Measurements from ENCODE around the gene OR7C2.
"Not testable (repeated sequence)": the region's sequence is repeated elsewhere in the genome, so short reads cannot be mapped to it uniquely, and the experiment has no call there.

OR7C2 gene

DNA sequence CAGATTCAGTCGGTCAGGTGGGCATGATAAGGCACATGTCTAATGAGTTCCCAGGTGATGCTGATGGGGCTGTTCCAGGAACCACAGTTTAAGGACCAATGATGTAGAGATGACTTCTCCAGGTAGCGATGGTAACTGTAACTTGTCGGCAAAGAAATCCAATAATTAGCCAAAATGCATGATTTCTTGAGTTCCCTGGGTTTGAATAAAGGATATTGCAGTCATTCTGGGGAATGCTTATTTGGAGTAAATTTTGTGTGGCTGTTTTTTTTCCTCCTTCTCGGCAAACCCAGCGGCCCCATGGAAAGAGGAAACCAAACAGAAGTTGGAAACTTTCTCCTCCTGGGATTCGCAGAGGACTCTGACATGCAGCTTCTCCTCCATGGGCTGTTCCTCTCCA lies at the start of gene OR7C2:
TSS of gene OR7C2 (plus strand) at position 301 of the 400 bp plus-strand sequence. CDS start at position 301, 0 bp downstream.
- DNase-seq (ENCODE audit: low spot score): no peak

DNA sequence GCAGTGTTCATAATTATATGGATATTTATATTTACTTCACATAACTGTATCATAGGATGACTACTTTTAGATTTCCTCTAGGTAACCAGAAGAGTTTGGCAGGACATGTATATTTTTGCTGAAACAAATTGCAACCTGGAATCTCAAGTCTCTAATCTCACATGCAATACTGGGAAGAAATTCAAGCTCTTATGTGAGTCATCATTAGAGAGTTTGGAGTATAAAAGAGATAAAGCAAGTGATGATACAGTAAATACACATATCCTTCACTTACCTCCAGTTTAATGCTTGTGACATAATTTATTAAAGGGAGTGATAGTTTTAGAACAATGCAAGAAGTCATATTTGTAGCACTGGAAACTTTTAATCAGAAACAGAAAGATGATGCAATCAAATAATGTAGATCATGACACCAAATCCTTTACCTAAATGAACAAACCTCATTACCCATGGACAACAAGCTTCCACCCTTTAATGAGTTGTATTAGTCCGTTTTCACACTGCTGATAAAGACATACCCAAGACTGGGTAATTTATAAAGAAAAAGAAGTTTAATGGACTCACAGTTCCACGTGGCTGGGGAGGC lies 39.5 kb upstream of the OR7C2 start:
- no peak for DNase-seq (ENCODE audit: low spot score)

DNA sequence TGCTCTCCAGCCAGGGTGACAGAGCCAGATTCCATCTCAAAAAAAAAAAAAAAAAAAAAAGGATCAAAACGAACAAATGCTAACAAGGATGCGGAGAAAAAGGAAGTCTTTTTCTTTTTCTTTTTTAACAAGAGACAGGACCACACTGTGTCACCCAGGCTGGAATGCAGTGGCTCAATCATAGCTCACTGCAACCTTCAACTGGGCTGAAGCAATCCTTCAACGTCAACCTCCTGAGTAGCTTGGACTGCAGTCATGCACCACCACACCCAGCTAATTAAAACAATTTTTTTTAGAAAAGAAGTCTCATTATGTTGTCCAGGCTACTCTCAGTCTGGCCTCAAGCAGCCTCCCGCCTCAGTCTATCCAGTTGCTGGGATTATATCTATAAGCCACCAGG lies 34.6 kb upstream of the OR7C2 start:
- no peak for DNase-seq (ENCODE audit: low spot score)

DNA sequence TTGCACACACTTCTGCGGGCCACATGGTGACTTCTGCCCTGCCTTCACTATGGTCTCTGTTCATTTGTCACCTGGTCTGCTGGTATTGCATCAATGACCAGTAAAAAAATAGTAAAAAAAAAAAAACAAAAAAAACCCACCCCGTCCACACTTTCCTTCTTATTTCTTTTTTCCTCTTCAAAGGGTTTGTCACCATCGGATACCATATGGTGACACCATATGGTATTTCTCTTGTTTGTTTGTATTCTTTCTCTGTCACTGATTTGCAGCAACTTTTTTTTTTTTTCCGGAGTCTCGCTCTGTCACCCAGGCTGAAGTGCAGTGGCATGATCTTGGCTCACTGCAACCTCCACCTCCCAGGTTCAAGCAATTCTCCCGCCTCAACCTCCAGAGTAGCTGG lies 26.2 kb upstream of the OR7C2 start:
- DNase-seq (ENCODE audit: low spot score): no peak

DNA sequence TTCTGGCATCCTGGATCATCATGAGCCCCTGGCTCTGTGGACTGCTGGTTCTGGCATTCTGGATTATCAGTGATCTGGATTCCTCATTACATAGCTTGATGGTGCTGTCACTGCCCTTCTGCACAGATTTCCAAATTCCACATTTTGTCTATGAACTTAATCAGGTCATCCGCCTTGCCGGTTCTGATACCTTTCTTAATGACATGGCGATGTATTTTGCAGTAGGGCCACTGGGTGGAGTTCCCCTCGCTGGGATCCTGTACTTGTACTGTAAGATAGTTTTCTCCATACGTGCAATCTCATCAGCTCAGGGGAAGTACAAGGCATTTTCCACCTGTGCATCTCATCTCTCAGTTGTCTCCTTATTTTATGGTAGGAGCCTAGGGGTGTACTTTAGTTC lies 24.4 kb upstream of the OR7C2 start:
- DNase-seq (ENCODE audit: low spot score): no peak

DNA sequence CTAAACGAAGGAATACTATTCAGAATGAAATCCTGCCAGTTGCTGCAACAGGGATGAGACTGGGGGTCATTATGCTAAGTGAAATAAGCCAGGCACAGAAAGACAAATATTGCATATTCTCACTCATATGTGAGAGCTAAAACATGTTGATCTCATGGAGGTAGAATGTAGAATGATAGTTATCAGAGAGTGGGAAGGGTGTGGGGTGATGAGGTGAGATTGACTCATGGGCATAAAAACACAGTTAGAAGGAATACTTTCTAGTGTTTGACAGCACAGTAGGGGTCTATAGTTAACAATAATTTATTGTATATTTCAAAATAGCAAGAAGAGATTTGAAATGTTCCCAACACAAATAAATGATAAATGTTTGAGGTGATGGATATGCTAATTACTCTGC lies 7.8 kb upstream of the OR7C2 start:
- DNase-seq (ENCODE audit: low spot score): no peak

DNA sequence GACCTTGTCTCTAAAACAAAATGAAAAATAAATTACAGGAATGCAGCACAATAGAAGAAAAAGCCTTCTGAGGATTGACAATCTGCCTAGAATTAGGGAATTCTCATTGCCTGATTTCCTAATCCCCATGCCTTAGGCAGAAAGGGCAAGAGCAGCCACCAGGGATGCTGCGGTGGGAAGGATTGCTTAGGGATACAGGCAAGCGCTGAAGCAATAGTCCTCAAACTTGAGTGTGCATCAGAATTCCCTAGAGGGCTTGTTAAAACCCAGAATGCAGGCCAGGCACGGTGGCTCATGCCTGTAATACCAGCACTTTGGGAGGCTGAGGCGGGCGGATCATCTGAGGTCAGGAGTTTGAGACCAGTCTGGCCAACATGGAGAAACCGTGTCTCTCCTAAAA lies 1.0 kb upstream of the OR7C2 start:
- no peak for DNase-seq (ENCODE audit: low spot score)

DNA sequence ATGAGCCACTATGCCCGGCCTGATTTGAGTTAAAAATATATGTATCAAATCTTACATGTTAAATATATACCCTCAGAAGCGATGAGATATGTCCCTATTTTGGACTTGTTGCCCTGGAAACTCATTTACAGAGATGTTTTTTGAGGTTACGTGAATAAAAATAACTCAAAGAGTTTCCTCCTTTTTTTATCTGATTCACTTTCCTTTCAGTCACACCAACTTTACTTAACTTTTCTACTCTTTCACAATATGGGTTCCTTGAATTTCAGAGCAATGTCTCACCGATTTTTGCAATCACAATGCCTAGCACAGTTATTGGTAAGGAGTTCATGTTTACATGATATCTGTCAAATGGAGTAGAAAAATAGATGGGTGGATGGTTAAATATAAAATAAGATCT lies 2.3 kb downstream of the OR7C2 start:
- DNase-seq (ENCODE audit: low spot score): no peak

DNA sequence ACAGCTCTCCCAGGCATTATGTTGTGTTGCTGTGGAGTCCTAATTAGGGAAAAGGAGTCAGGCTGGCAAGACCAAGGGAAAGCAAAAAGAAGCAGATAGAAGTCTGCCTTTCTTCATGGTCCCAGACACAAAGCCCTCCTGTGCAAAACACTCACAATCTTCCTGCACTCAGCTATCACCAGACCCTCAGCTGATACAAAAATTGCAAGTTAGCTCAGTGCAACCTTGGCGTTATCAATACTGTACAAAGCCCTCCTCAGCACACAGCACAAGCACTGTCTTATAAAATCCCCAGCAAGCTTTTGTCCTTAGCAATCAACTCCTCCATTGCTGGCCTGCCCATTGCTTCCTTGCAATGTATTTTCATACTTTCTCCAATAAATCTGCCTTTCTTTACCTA lies 3.2 kb downstream of the OR7C2 start:
- DNase-seq (ENCODE audit: low spot score): no peak

DNA sequence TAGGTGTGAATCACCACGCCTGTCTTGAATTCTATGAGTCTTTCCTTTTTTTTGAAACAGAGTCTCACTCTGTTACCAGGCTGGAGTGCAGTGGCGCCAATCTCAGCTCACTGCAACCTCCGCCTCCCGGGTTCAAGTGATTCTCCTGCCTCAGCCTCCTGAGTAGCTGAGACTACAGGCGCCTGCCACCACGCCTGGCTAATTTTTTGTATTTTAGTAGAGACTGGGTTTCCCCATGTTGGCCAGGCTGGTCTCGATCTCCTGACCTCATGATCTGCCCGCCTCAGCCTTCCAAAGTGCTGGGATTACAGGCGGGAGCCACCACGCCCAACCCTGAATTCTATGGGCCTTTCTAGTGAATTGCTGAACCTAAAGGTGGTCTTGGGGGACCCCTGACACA lies 8.1 kb downstream of the OR7C2 start:
- DNase-seq (ENCODE audit: low spot score): not testable (repeated sequence)

DNA sequence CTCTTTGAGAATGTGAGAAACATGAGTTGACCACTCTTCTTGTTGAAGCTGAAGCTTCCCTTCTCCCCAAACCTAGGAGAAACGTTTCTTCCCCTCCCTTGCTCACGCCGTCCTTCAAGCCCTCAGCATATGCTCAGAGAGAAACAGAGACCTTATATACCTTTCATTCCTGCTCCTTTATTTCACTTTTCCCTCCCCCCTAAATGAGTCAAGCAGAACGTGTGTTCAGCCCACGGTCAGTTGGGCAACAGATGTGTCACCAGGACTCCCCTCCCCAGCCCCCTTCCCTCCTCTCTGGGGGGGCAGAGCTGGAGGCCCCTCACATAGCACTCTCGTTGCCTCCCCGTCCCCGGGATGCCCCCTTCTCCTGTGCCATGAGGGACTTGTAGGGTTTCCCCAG lies 8.6 kb downstream of the OR7C2 start:
- no peak for DNase-seq (ENCODE audit: low spot score)

DNA sequence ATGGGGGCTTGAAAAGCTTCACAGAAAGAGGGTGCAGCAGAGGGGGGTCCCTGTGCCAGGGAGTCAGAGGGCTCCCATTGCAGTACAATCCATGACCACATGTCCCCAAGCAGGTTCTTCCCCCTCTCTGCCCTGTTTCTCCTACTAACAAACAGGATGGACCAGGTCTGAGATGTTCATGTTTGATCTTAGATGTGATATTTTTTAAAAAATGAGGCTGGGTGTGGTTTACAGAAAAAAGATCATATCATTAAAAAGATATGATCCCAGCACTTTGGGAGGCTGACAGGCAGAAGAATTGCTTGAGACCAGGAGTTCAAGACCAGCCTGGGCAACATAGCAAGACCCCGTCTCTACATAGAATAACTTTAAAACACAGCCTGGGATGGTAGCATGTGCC lies 9.1 kb downstream of the OR7C2 start:
- no peak for DNase-seq (ENCODE audit: low spot score)

DNA sequence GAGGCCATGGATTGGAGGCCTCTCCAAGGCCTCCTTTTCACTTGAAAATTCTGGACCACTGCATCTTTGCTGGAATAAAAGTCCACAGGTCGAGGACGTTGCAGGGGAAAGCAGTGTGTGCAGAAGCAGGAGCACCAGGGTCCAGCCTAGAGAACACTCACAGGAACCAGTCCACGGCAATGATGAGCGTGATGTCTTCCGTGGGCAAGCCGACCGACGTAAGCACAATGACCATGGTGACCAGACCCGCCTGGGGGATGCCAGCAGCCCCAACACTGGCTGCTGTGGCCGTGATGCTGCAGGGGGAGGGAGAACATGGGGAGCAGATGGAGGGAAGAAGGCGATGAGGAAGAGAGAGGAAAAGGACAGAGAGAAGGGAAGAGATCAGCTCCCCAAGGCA lies 11.5 kb downstream of the OR7C2 start:
- no peak for DNase-seq (ENCODE audit: low spot score)

DNA sequence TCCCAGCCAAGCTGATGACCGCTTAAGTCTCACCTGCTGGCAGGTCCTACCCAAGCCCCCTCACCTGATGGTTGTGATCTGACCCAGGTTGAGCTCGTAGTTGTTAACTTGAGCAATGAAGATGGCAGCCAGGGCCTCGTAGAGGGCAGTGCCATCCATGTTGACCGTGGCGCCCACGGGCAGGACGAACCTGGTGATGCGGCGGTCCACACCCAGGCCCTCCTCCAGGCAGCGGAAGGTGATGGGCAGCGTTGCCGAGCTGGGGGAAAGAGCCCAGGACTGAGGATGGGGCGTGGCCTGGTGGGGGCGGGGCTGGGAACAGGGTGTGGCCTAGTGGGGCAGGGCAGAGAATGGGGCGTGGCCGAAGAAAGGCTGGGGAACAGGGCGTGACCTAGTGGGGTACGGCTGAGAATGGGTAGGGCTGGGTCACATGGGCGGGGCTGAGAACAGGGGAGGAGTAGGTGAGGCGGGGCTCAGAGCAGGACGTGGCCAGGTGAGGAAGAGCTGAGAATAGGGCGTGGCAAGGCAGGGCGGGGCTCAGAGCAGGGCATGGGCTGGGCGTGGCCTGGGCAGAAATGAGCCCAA lies 12.9 kb downstream of the OR7C2 start:
- DNase-seq (ENCODE audit: low spot score): no peak

DNA sequence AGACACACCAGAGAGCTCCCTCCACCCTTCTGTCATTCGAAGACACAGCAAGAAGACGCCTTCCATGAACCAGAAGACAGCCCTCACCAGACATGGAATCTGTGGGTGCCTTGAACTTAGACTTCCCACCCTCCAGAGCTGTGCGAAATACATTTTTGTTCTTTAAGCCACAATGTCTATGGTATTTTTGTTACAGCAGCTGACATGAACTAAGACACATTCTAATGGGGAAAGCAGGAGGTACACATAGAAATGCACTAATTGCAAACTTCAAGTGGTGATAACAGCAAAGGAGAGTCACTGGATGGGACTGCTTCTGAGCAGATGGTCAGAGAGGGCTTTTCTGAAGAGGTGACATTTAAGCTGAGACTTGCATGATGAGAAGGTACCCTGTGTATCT lies 16.2 kb downstream of the OR7C2 start:
- no peak for DNase-seq (ENCODE audit: low spot score)

DNA sequence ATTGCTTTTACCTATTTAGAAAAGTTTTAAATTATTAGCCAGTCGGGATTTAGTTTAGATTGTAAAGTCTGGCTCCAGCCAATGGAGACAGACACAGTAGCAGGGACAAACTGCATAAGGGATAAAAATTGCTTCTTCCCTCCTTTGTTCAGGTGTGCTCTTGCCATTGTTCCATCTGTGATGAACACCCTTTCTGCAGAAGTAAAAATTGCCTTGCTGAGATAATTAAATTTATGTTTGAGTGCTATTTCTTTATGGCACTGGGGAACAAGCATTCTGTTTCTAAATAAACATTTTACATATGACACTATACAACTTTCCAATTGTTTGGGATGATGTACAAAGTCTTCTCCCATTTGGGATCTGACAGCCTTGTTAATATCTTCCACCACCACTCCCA lies 18.0 kb downstream of the OR7C2 start:
- no peak for DNase-seq (ENCODE audit: low spot score)

DNA sequence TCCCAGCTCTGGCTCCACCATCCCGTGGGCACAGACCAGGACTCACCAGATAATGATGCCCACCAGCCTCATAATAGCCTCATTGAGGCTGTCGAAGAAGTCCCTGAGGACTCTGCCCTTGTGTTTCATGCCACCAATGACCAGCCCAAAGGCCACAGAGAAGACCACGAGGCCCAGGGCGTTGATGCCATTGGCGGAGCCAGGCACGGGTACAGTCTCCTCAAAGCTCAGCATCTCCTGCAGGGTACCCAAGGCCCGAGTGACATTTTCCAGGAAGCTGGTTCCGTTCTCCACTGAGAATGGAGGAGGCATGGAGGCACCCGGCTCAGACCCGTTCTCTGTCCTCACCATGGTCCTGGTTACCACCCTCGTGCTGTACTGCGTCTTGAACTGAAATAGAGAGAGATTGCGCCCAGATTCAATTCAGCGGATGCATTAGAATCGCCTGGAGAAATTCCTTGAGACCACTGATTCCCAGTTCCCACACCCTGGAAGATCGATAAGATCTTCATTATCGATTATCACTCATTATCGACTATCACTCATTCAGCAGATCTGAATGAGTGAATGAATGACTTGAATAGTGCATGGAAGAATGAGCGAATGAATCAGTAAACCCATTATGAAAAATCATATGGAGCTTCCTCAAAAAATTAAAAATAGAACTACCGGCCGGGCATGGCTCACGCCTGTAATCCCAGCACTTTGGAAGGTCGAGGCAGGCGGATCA lies 20.8 kb downstream of the OR7C2 start:
- no peak for DNase-seq (ENCODE audit: low spot score)

DNA sequence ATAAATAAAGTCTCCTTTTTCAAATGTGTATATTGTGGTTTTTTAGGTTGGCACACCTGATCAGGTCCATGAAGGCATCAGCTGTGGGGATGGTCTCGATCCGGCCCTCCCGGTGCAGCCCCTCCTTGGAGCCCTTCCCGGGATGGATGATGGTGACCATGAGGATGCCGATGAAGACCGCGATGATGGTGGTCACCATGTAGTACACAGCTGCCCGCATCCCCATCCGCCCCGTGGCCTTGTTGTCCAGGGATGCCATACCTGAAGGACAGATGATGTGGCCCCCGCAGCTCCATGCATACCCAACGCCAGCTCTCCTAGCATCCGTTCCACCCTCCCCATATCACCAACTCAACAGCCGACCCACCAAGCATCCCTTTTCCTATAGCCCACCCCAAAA lies 27.0 kb downstream of the OR7C2 start:
- no peak for DNase-seq (ENCODE audit: low spot score)

DNA sequence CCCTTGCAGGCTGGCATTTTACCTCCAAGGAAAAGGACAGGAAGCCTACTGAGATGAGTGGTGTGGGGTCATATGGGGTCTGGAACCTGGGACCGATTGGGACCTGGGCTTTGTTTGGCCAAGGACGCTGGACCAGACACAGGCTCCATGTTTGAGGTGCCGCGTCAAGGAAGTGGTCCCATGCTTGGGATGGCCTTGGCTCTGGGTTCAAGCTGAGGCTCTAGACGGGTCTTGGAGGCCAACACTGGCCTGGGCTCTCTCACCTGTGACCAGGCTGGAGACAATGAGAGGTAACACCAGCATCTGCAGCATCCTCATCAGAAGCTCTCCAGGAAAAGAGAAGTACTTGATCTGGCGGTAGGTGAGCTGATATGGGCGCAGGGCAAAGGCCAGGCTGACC lies 30.2 kb downstream of the OR7C2 start:
- no peak for DNase-seq (ENCODE audit: low spot score)

DNA sequence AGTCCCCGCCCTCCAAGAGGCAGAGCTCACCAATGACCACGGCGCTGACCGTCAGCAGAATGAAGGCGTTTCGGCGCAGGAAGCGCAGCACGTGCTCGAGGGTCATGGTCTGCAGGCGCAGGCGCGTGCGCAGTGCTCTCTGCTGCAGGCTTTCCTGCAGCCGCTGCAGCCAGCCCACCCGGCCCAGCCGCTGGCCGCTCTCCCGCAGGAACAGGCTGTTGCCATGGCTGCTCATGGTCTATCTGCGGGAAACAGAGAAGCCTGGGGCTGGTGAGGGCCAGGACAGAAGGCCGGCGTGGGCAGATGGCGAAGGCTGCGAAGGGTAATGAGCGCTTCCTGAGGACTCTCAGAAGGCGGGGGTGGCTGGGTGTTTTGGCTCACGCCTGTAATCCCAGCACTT lies 31.4 kb downstream of the OR7C2 start:
- DNase-seq (ENCODE audit: low spot score): no peak

DNA sequence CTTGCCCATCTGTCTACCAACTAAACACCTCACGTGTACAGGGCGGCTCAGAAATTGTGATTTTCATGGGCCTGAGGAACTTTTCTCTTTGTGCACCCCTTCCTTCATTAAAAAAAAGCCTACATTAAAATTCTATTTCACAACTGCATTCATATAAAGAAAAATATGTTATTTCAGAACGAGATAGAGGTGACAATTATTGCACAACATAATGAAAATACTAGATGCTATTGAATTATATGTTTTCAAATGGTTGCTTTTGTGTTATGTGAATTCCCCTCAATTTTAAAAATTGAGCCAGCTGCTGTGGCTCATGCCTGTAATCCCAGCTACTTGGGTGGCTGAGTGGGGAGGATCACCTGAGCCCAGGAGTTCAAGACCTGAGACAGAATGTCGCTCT lies 33.2 kb downstream of the OR7C2 start:
- DNase-seq (ENCODE audit: low spot score): no peak

DNA sequence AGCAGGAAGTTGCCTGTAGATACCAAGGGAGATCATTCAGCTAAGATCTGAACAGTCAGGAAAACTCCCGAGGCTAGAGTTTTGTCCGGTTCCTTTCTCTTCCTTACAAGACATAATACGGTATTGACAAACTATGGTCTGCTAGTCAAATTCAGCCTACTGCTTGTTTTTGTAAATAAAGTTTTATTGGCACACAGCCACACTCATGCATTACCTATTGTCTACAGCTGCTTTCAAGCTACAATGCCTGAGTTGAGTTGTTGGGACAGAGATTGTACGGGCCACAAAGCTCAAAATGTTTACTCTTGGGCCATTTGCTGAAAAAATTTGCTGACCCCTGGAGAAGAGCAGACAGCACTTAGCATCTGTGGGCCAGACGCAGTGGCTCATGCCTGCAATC lies 35.8 kb downstream of the OR7C2 start:
- no peak for DNase-seq (ENCODE audit: low spot score)

DNA sequence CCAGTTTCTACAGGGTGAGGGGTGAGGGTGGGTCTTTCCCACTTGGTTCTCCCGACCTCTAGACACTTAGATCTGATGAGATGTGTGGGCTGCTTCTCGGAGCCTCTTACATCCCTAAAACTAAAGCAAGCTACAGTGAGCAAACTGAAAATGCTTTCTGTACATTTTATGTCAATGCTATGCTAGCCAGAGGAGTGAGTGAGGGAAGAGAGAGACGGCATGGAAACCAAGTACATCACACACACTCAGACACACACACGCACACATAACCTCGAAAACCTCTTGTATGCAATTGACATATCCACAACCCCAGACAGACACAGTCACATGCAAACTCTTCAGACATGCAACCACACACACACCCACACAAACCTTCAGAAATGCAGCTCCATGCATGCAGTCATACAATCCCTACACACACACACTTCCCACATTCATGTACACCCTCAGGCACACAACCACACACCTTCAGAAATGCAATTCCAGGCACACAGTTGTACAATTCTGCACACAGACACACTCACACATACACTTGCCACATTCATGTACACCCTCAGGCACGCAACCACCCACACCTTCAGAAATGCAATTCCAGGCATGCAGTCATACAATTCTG lies 37.0 kb downstream of the OR7C2 start:
- DNase-seq (ENCODE audit: low spot score): no peak
